Right atrium auricular region (tissue), 2 donors: ENCODE measurements around the gene KCTD3. TPM values are rescaled to one million over a fixed set of nuclear protein-coding genes. Genes with fewer than 3 reads are reported as not detected.

Experiments used
- DNase-seq: peaks from one replicate; pipeline ENCODE4 v3.0.0-alpha.2; 2019; ENCODE audit warnings: low spot score
- H3K27ac ChIP-seq, 2 donors: fragments of 200-600 bp; sonication (generic); 1 replicate in 1 of 2; 2 replicates in 1 of 2; pipeline ENCODE4 v1.5.1; 2016 to 2019
- H3K27me3 ChIP-seq, 2 donors: fragments of 200-600 bp; sonication (generic); one replicate each; pipeline versions ENCODE4 v1.5.1 to v1.6.0; 2017 to 2019
- H3K36me3 ChIP-seq: fragments of 200-600 bp; sonication (generic); one replicate; pipeline ENCODE4 v1.5.1; 2016
- H3K4me1 ChIP-seq, 2 donors: fragments of 200-600 bp; sonication (generic); one replicate each; pipeline versions ENCODE4 v1.5.1 to v1.6.0; 2017 to 2019
- H3K4me3 ChIP-seq, 2 donors: fragments of 200-600 bp; sonication (generic); 1 replicate in 1 of 2; 2 replicates in 1 of 2; pipeline ENCODE4 v1.5.1; 2017 to 2019; ENCODE audit warnings: mild to moderate bottlenecking in 1 of 2, moderate library complexity in 1 of 2
- H3K9me3 ChIP-seq, 2 donors: fragments of 200-600 bp; sonication (generic); one replicate each; pipeline ENCODE4 v1.5.1; 2019
- total RNA-seq, 2 donors: library from RNA; depleted of rRNA; stranded (reverse); fragments of >200 nt; gene quantifications; one replicate each; pipeline ENCODE4 v1.1.0, GENCODE V29; 2016
- TF ChIP-seq, protein P1 (sequence below), 2 donors: fragments of 200-600 bp; sonication (generic); IDR thresholded peaks; one replicate each; pipeline ENCODE4 v1.5.1; 2019; ENCODE audit warnings: antibody characterized with exemption in 2 of 2

KCTD3 gene
- total RNA-seq, 2 donors from 2014 or later: 12.5 to 14.3 TPM

DNA sequence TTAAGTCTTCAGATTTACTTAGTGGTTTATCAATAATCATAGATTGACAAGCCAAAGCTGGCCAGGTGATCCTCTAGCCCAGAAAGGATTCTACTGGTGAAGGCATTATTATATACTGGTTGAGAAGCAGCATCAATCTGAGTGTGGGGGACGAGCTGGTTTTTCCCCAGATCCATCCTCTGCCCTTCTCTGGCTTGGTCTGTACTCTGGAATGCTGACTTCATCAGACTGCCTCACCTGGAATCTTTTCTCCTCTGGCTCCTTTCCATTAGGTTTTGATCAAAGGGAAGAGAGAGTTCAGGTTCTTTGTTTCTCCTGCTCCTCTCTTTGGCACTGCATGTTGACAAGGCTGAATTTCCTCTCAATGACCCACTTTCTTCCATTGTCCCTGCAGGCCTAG, 93.9 kb downstream of the KCTD3 start:
- no peaks in the 10 kb centered on the region for H3K9me3 ChIP-seq
- H3K27ac ChIP-seq: no peak overlapping the region
- no peak for DNase-seq
- H3K36me3 ChIP-seq: no peaks in the 10 kb centered on the region
- TF ChIP-seq, protein P1, sequence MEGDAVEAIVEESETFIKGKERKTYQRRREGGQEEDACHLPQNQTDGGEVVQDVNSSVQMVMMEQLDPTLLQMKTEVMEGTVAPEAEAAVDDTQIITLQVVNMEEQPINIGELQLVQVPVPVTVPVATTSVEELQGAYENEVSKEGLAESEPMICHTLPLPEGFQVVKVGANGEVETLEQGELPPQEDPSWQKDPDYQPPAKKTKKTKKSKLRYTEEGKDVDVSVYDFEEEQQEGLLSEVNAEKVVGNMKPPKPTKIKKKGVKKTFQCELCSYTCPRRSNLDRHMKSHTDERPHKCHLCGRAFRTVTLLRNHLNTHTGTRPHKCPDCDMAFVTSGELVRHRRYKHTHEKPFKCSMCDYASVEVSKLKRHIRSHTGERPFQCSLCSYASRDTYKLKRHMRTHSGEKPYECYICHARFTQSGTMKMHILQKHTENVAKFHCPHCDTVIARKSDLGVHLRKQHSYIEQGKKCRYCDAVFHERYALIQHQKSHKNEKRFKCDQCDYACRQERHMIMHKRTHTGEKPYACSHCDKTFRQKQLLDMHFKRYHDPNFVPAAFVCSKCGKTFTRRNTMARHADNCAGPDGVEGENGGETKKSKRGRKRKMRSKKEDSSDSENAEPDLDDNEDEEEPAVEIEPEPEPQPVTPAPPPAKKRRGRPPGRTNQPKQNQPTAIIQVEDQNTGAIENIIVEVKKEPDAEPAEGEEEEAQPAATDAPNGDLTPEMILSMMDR (IDR thresholded peaks at IDR 0.05): no peak
- H3K27me3 ChIP-seq: no peaks in the 10 kb centered on the region
- no peak overlapping the region for H3K4me3 ChIP-seq
- H3K4me1 ChIP-seq: no peaks in the 10 kb centered on the region

DNA sequence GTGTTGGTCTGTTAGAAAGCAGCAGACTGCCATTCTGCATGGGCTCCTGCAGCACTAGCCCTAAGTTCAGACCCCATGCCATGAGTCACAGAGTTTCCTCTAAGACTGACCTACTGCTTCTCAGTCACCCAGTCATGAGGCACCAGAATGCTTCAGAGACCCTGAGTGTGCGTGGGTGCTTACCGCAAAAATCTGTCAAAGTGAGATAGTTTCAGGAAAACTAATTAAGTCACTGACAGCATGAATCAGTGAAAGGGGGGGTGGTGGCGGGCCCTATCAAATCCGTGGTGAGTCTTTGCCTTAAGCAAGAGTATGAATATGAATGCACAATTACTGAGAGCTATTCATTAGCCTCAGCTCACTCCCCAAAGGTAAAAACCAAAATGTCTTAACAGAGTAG, 98.1 kb downstream of the KCTD3 start:
- Histone ChIP-seq H3K9me3 (no peaks in the 10 kb centered on the region), H3K27me3 (no peaks in the 10 kb centered on the region), H3K4me3 (no peak overlapping the region), H3K36me3 (no peaks in the 10 kb centered on the region), H3K4me1 (no peaks in the 10 kb centered on the region), H3K27ac (no peak overlapping the region)
- TF ChIP-seq, protein P1 (IDR thresholded peaks at IDR 0.05): no peak
- DNase-seq: no peak

DNA sequence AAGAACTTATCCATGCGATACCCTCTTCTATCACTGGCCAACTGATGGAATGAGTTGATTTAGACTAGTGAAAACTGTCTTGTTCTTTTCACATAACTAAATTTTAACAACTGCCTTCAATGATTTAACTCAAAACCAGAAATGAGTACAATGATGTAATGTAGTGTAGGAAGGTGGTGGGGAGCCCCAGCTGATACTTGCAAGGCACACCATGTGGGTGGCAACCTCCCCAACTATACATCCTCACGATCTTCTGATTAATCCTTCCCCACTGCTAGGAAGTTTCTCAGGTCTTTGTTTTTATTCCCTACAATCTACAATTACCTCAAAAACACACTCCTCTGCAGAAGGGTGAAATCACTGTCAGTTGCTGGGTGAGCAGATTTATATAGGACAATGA, 100.7 kb downstream of the KCTD3 start:
- TF ChIP-seq, protein P1 (IDR thresholded peaks at IDR 0.05): no peak
- Histone ChIP-seq H3K4me1 (no peaks in the 10 kb centered on the region), H3K4me3 (no peak overlapping the region), H3K9me3 (no peaks in the 10 kb centered on the region), H3K27me3 (no peaks in the 10 kb centered on the region), H3K27ac (no peak overlapping the region), H3K36me3 (no peaks in the 10 kb centered on the region)
- no peak for DNase-seq

DNA sequence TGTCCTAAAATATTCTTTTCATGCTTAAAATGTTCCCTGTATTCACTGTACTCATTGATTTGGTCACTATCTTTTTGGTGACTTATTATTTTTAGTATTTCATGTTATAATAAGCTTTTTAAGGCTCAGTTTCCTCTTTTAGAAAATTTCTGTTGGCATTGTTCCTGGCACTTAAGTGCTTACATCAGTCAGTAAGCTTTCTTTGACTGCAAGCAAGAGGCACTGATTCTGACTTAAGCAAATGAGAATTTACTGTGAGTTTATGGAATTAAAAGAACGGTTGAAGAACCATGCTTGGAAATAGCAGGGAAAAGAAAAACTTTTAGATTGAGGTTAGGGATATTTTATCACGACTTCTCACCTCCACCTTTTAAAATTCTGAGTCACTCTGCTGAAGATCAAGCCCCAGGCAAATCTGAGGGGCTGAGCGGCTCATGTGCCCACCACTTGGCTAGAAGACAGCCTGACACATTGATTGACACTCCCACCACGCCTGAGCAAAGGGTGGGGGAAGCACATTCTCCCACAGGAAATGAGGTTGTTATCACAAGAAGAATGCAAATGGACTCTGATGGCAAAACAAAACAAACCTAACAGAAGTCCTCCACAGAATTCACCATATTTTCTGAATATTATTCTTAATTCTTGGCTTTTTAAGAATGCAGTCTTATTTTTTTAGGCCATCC, 102.8 kb downstream of the KCTD3 start:
- no peak for DNase-seq

More for the DNA sequence above, 102.8 kb downstream of the KCTD3 start:
- no peak overlapping the region for H3K27ac ChIP-seq
- H3K36me3 ChIP-seq: no peaks in the 10 kb centered on the region
- no peaks in the 10 kb centered on the region for H3K4me1 ChIP-seq
- no peaks in the 10 kb centered on the region for H3K9me3 ChIP-seq
- no peaks in the 10 kb centered on the region for H3K27me3 ChIP-seq
- no peak overlapping the region for H3K4me3 ChIP-seq
- TF ChIP-seq, protein P1 (IDR thresholded peaks at IDR 0.05): no peak
